Colonic mucosa (tissue), 4 donors: ENCODE measurements around the gene FDX2. TPM values are rescaled to one million over a fixed set of nuclear protein-coding genes. Genes with fewer than 3 reads are reported as not detected.
A peak's percentile ranks its signal among the peaks of the same experiment; 100 is the strongest.

Source experiments
- DNase-seq: peaks from one replicate; pipeline ENCODE4 v3.0.0-alpha.2; 2020
- H3K27ac ChIP-seq: fragments of 200-600 bp; one replicate; pipeline ENCODE4 v1.8.0; 2021
- H3K27me3 ChIP-seq: fragments of 200-600 bp; one replicate; pipeline ENCODE4 v1.8.0; 2021
- H3K36me3 ChIP-seq: fragments of 200-600 bp; one replicate; pipeline ENCODE4 v1.8.0; 2021
- H3K4me1 ChIP-seq: fragments of 200-600 bp; one replicate; pipeline ENCODE4 v1.8.0; 2021; ENCODE audit warnings: mild to moderate bottlenecking
- H3K4me3 ChIP-seq: fragments of 200-600 bp; one replicate; pipeline ENCODE4 v1.8.0; 2021
- H3K9ac ChIP-seq, 2 donors: one replicate each; pipeline ENCODE4 v1.7.0; 2013; ENCODE audit warnings: control low read depth in 2 of 2, low read depth in 2 of 2, low read length in 2 of 2
- H3K9me3 ChIP-seq: fragments of 200-600 bp; one replicate; pipeline ENCODE4 v1.8.0; 2021
- CTCF ChIP-seq: fragments of 200-600 bp; IDR thresholded peaks from one replicate; pipeline ENCODE4 v1.8.0; 2022; ENCODE audit warnings: antibody characterized with exemption, mild to moderate bottlenecking
- intact Hi-C: fragments of 100-400 bp; cut with DNase I; formaldehyde crosslinking; loops from one replicate; pipeline ENCODE4 v1.14.1; 2022
- total RNA-seq, 2 donors: library from RNA; stranded (reverse); fragmentation: NEBNext Ultra II Directional in 1 of 2; extraction: Animal tissue kit (Norgen Biotek cat#: 25700) in 1 of 2; gene quantifications; one replicate each; pipeline ENCODE4 v1.2.1, GENCODE V29; 2021
- donor health status: healthy.
- donor health status: DM: no; HTN: no; CAD: no.
- donor health status: DM: no; HTN: no; CAD: no.

Gene FDX2
- total RNA-seq, 2 donors from 2014 or later = 10.7 to 19.8 TPM

GRCh38 chr19:10317857-10318462 lies 2.1 kb upstream of the FDX2 start:
- Histone ChIP-seq H3K4me3 (no peak overlapping the region), H3K9me3 (no peaks in the 10 kb centered on the region), H3K36me3 (peaks cover 4% of the 10 kb centered on the region), H3K9ac (no peak overlapping the region), H3K4me1 (peaks cover 7% of the 10 kb centered on the region), H3K27me3 (no peaks in the 10 kb centered on the region), H3K27ac (no peak overlapping the region)
- intact Hi-C loops = no loop called here
- DNase-seq = no peak
- TF ChIP-seq CTCF = no peak

GRCh38 chr19:10317045-10317856 lies 1.4 kb upstream of the FDX2 start:
- no peak for TF ChIP-seq CTCF
- H3K9ac ChIP-seq = no peak overlapping the region
- H3K4me1 ChIP-seq = peaks cover 7% of the 10 kb centered on the region
- no peak for DNase-seq
- intact Hi-C loops = no loop called here
- no peaks in the 10 kb centered on the region for H3K27me3 ChIP-seq
- H3K27ac ChIP-seq = no peak overlapping the region
- peaks cover 4% of the 10 kb centered on the region for H3K36me3 ChIP-seq
- no peaks in the 10 kb centered on the region for H3K9me3 ChIP-seq
- H3K4me3 ChIP-seq = no peak overlapping the region

- intact Hi-C loops = no loop called here
Observed at GRCh38 chr19:10316229-10317044, 622 bp upstream of the FDX2 start.

GRCh38 chr19:10309423-10309822 lies 6.4 kb downstream of the FDX2 start, which contains the start of gene ZGLP1:
Gene ZGLP1, minus strand, starts transcription at chr19:10309815.
- no peak within 1 kb of the TSS for H3K27ac ChIP-seq
- no peaks in the 10 kb centered on the region for H3K9me3 ChIP-seq
- H3K36me3 ChIP-seq = no peaks in the 10 kb centered on the region
- no peak within 1 kb of the TSS for H3K9ac ChIP-seq
- H3K27me3 ChIP-seq = no peaks in the 10 kb centered on the region
- TF ChIP-seq CTCF = no peak
- intact Hi-C loops = no loop called here
- no peak for DNase-seq
- H3K4me3 ChIP-seq = no peak within 1 kb of the TSS
- H3K4me1 ChIP-seq = no peaks in the 10 kb centered on the region

More at GRCh38 chr19:10316229-10317044, 622 bp upstream of the FDX2 start:
- Histone ChIP-seq H3K36me3 (peaks cover 4% of the 10 kb centered on the region), H3K27ac (no peak overlapping the region), H3K4me1 (peaks cover 7% of the 10 kb centered on the region), H3K9me3 (no peaks in the 10 kb centered on the region), H3K27me3 (no peaks in the 10 kb centered on the region), H3K4me3 (peak overlapping the region; percentile 66), H3K9ac (peak overlapping the region in 1 of 2 donors; percentile 77)
- TF ChIP-seq CTCF = no peak
- DNase-seq = peak; percentile 42

GRCh38 chr19:10306327-10306726 lies 9.5 kb downstream of the FDX2 start:
- Histone ChIP-seq H3K27ac (no peak overlapping the region), H3K27me3 (no peaks in the 10 kb centered on the region), H3K4me1 (no peaks in the 10 kb centered on the region), H3K9me3 (no peaks in the 10 kb centered on the region), H3K4me3 (no peak overlapping the region), H3K36me3 (no peaks in the 10 kb centered on the region), H3K9ac (no peak overlapping the region)
- no peak for DNase-seq
- no peak for TF ChIP-seq CTCF
- intact Hi-C loops = no loop called here
